Airway epithelial cell (primary cell): ENCODE results near the gene CLPTM1L. TPM values are rescaled to one million over a fixed set of nuclear protein-coding genes. Genes with fewer than 3 reads are reported as not detected.

Experiments used
- total RNA-seq: library from RNA; depleted of rRNA; stranded (reverse); fragments of >200 nt; gene quantifications from 2 replicates; pipeline ENCODE4 v1.2.3, GENCODE V29; 2015

Gene CLPTM1L, protein sequence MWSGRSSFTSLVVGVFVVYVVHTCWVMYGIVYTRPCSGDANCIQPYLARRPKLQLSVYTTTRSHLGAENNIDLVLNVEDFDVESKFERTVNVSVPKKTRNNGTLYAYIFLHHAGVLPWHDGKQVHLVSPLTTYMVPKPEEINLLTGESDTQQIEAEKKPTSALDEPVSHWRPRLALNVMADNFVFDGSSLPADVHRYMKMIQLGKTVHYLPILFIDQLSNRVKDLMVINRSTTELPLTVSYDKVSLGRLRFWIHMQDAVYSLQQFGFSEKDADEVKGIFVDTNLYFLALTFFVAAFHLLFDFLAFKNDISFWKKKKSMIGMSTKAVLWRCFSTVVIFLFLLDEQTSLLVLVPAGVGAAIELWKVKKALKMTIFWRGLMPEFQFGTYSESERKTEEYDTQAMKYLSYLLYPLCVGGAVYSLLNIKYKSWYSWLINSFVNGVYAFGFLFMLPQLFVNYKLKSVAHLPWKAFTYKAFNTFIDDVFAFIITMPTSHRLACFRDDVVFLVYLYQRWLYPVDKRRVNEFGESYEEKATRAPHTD
- total RNA-seq = 98.7 and 132 TPM in 2 replicates

DNA sequence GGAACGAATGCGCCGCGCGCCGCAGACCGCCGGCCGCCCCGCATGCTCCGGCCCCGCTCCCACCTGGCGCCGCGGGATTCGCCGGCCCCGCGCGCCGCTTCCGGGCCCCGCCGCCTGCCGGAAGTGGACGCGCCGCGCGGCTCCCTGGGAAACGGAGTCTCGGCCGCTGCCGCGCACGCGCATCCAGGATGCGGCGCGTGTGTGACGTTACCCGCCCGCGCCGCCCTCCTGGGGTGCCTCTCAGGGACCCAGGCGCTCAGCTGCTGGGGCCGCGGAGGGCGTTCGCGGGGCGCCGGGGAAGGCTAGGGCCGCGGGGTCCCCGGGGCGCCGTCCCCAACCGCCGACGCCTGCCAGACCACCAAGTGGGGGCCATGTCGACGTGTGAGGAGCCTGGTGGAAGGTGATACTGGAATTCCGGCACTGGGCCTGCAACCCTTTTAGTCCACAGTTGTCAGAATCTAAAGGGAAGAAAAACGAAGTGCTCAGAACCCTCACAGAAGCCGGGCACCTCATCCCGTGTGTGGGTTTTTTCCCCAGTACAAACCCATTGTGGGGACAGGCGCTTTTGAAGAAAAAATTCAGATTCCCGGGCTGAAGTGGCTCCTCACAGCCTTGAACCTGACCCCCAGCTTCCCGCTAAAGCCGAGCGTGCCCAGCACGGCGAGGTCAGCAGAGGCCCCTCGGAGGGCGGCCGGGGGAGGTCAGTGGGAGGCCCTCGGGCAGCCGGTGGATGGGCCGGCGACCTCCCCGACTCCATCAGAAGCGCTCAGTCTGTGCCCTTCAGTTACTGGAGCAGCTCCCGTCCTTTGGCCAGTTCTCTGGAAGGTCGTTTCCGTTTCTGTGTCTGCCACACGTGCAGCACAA is at the start of gene CLPTM1L:
TSS of gene CLPTM1L (minus strand) at position 125 of the 864 bp plus-strand sequence. CDS start 258 bp downstream, outside the sequence.

DNA sequence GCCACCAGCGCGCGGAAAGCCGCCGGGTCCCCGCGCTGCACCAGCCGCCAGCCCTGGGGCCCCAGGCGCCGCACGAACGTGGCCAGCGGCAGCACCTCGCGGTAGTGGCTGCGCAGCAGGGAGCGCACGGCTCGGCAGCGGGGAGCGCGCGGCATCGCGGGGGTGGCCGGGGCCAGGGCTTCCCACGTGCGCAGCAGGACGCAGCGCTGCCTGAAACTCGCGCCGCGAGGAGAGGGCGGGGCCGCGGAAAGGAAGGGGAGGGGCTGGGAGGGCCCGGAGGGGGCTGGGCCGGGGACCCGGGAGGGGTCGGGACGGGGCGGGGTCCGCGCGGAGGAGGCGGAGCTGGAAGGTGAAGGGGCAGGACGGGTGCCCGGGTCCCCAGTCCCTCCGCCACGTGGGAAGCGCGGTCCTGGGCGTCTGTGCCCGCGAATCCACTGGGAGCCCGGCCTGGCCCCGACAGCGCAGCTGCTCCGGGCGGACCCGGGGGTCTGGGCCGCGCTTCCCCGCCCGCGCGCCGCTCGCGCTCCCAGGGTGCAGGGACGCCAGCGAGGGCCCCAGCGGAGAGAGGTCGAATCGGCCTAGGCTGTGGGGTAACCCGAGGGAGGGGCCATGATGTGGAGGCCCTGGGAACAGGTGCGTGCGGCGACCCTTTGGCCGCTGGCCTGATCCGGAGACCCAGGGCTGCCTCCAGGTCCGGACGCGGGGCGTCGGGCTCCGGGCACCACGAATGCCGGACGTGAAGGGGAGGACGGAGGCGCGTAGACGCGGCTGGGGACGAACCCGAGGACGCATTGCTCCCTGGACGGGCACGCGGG is 49.9 kb downstream of the CLPTM1L start, which contains the start of gene TERT:
TSS of gene TERT (minus strand) at position 234 of the 815 bp plus-strand sequence. CDS start at position 155, 79 bp downstream.

Other genes starting within 250 kb of the CLPTM1L start
- 5.0 and 12.7 TPM in 2 replicates for gene SLC12A7, start 233.0 kb downstream of the CLPTM1L start, total RNA-seq
- gene SLC6A19, start 143.5 kb downstream of the CLPTM1L start, total RNA-seq = not detected in 2 replicates
- gene SLC6A18, start 119.7 kb downstream of the CLPTM1L start, total RNA-seq = not detected in 2 replicates
- gene TERT, start 50.0 kb downstream of the CLPTM1L start, total RNA-seq = not detected in 2 replicates
- gene SLC6A3, start 100.3 kb upstream of the CLPTM1L start, total RNA-seq = not detected in 2 replicates
- 32.7 and 39.1 TPM in 2 replicates for gene LPCAT1, start 178.9 kb upstream of the CLPTM1L start, total RNA-seq